ENCODE measurements around the gene TMEM196. TPM values are rescaled to one million over a fixed set of nuclear protein-coding genes. Genes with fewer than 3 reads are reported as not detected.

The TMEM196 gene
- polyA plus RNA-seq, 3 donors: not detected

- Histone ChIP-seq H3K27ac (ENCODE audit: low read depth in 1 of 2, low read length in 2 of 2) (no peak overlapping the region), H3K9me3 (replicated peaks in 1 of 2; ENCODE audit: control insufficient read depth in 1 of 2, insufficient read depth in 1 of 2, low read length in 2 of 2) (no peaks in the 10 kb centered on the region), H2AFZ (ENCODE audit: insufficient read depth, low read depth, low read length, poor library complexity, severe bottlenecking) (no peak overlapping the region), H3K4me1 (ENCODE audit: control insufficient read depth in 1 of 2, insufficient read depth in 2 of 2, low read length in 2 of 2) (no peaks in the 10 kb centered on the region), H3K4me3 (replicated peaks in 1 of 3; ENCODE audit: low read depth in 2 of 3, low read length in 3 of 3) (no peak overlapping the region), H3K9ac (ENCODE audit: insufficient read depth, low read length, poor library complexity, severe bottlenecking) (no peak overlapping the region), H3K27me3 (ENCODE audit: control insufficient read depth in 2 of 2, insufficient read depth in 2 of 2, low read length in 2 of 2) (no peaks in the 10 kb centered on the region), H3K4me2 (replicated peaks; ENCODE audit: extremely low read depth, low read length, poor library complexity, severe bottlenecking) (no peak overlapping the region), H3K79me2 (ENCODE audit: insufficient read depth, low read length) (no peaks in the 10 kb centered on the region), H4K20me1 (ENCODE audit: insufficient read depth, low read length) (no peaks in the 10 kb centered on the region), H3K36me3 (replicated peaks in 1 of 2; ENCODE audit: control insufficient read depth in 1 of 2, insufficient read depth in 2 of 2, low read length in 2 of 2) (peaks cover 20 to 42% of the 10 kb centered on the region in 2 donors)
- no peak for DNase-seq
- Mint-ChIP-seq H3K27me3 (ENCODE audit: low read depth in 3 of 3) (no peaks in the 10 kb centered on the region), H3K36me3 (peaks cover 46 to 47% of the 10 kb centered on the region in 2 donors), H3K4me1 (no peaks in the 10 kb centered on the region), H3K9me3 (peaks cover 0 to 2% (median 0%) of the 10 kb centered on the region in 7 donors), H3K4me3 (no peak overlapping the region), H3K27ac (peak overlapping the region in 1 of 7 donors; percentile 7)
- intact Hi-C loops (cut with micrococcal nuclease): no loop called here
- no peak for TF ChIP-seq CTCF (IDR thresholded peaks at IDR 0.05)
- whole genome bisulfite sequencing (ENCODE audit: insufficient coverage): 100% methylated on average over 1 of the region's 3 CpGs
These were observed 75.1 kb downstream of the TMEM196 start for GRCh38 chr7:19698331-19698730.

GRCh38 chr7:19696926-19697325 is 76.5 kb downstream of the TMEM196 start:
- Histone ChIP-seq H3K4me1 (ENCODE audit: control insufficient read depth in 1 of 2, insufficient read depth in 2 of 2, low read length in 2 of 2) (no peaks in the 10 kb centered on the region), H3K9ac (ENCODE audit: insufficient read depth, low read length, poor library complexity, severe bottlenecking) (no peak overlapping the region), H3K4me2 (replicated peaks; ENCODE audit: extremely low read depth, low read length, poor library complexity, severe bottlenecking) (no peak overlapping the region), H3K27me3 (ENCODE audit: control insufficient read depth in 2 of 2, insufficient read depth in 2 of 2, low read length in 2 of 2) (no peaks in the 10 kb centered on the region), H2AFZ (ENCODE audit: insufficient read depth, low read depth, low read length, poor library complexity, severe bottlenecking) (no peak overlapping the region), H3K4me3 (replicated peaks in 1 of 3; ENCODE audit: low read depth in 2 of 3, low read length in 3 of 3) (no peak overlapping the region), H4K20me1 (ENCODE audit: insufficient read depth, low read length) (no peaks in the 10 kb centered on the region), H3K27ac (ENCODE audit: low read depth in 1 of 2, low read length in 2 of 2) (no peak overlapping the region), H3K9me3 (replicated peaks in 1 of 2; ENCODE audit: control insufficient read depth in 1 of 2, insufficient read depth in 1 of 2, low read length in 2 of 2) (peaks cover 0 to 7% of the 10 kb centered on the region in 2 donors), H3K36me3 (replicated peaks in 1 of 2; ENCODE audit: control insufficient read depth in 1 of 2, insufficient read depth in 2 of 2, low read length in 2 of 2) (peaks cover 20 to 30% of the 10 kb centered on the region in 2 donors), H3K79me2 (ENCODE audit: insufficient read depth, low read length) (no peaks in the 10 kb centered on the region)
- intact Hi-C loops (cut with micrococcal nuclease): no loop called here
- peaks cover 0 to 1% (median 0%) of the 10 kb centered on the region in 3 donors for H3K27me3 Mint-ChIP-seq (ENCODE audit: low read depth in 3 of 3)
- H3K36me3 Mint-ChIP-seq: peaks cover 33% of the 10 kb centered on the region in 2 donors
- no peak overlapping the region for H3K27ac Mint-ChIP-seq
- H3K4me1 Mint-ChIP-seq: no peaks in the 10 kb centered on the region
- no peak for DNase-seq
- TF ChIP-seq CTCF (IDR thresholded peaks at IDR 0.05): no peak
- H3K4me3 Mint-ChIP-seq: no peak overlapping the region
- H3K9me3 Mint-ChIP-seq: peaks cover 0 to 6% (median 2%) of the 10 kb centered on the region in 7 donors

All from CD14-positive monocyte (primary cell).